Myometrial cell (primary cell): ENCODE measurements around the gene TMEM245. TPM values are rescaled to one million over a fixed set of nuclear protein-coding genes. Genes with fewer than 3 reads are reported as not detected.

Experiments
- total RNA-seq: library from RNA; depleted of rRNA; stranded (reverse); fragments of >200 nt; gene quantifications from 2 replicates; pipeline ENCODE4 v1.2.3, GENCODE V29; 2015

TMEM245 gene
- total RNA-seq, result 36.0 and 38.5 TPM in 2 replicates

GRCh38 chr9:109119439-109120203, at the start of gene TMEM245:
Gene TMEM245 (minus strand): TSS chr9:109119947. CDS start chr9:109119913, 34 bp downstream.

GRCh38 chr9:109166771-109167601, 47.2 kb upstream of the TMEM245 start, which contains the start of gene FRRS1L:
Gene FRRS1L (minus strand): TSS chr9:109167249. CDS start chr9:109167138, 111 bp downstream.

GRCh38 chr9:109012876-109013678, 106.7 kb downstream of the TMEM245 start, which contains the start of gene CTNNAL1:
Gene CTNNAL1 (minus strand): TSS chr9:109013499. CDS start chr9:109013442, 57 bp downstream.

Other genes starting within 250 kb of the TMEM245 start
- gene ELP1, start 185.8 kb downstream of the TMEM245 start, total RNA-seq, result 28.0 and 36.2 TPM in 2 replicates
- 8.5 and 14.1 TPM in 2 replicates for gene ABITRAM, start 185.5 kb downstream of the TMEM245 start, total RNA-seq
- 203 and 235 TPM in 2 replicates for gene CTNNAL1, start 106.4 kb downstream of the TMEM245 start, total RNA-seq
- under 0.01 and 0.29 TPM in 2 replicates for gene FRRS1L, start 47.3 kb upstream of the TMEM245 start, total RNA-seq
- gene EPB41L4B, start 201.1 kb upstream of the TMEM245 start, total RNA-seq, result 0.29 TPM in 1 of 2 replicates, not detected in the other